Neural crest cell (in vitro differentiated cells): ENCODE measurements around the gene ADCK2. TPM values are rescaled to one million over a fixed set of nuclear protein-coding genes. Genes with fewer than 3 reads are reported as not detected.
"Not testable (repeated sequence)": the region's sequence is repeated elsewhere in the genome, so short reads cannot be mapped to it uniquely, and the experiment has no call there.

Experiments used
- DNase-seq: peaks from one replicate; pipeline ENCODE4 v3.0.0; 2021; ENCODE audit warnings: low read depth, mixed read lengths, low spot score
- H3K27ac Mint-ChIP-seq: one replicate; pipeline ENCODE4 v1.8.0; 2021; ENCODE audit warnings: mild to moderate bottlenecking, mixed read lengths; ENCODE audit not compliant: unreplicated experiment
- H3K27me3 Mint-ChIP-seq: 2 replicates; pipeline ENCODE4 v1.8.0; 2021; ENCODE audit warnings: low read depth, mild to moderate bottlenecking, mixed read lengths
- H3K36me3 Mint-ChIP-seq: 2 replicates; pipeline ENCODE4 v1.8.0; 2021; ENCODE audit warnings: low read depth, mild to moderate bottlenecking, mixed read lengths
- H3K4me1 Mint-ChIP-seq: 2 replicates; pipeline ENCODE4 v1.8.0; 2021; ENCODE audit warnings: mixed read lengths
- H3K4me3 Mint-ChIP-seq: one replicate; pipeline ENCODE4 v1.8.0; 2021; ENCODE audit warnings: mild to moderate bottlenecking, mixed read lengths
- H3K9me3 Mint-ChIP-seq: 2 replicates; pipeline ENCODE4 v1.8.0; 2021; ENCODE audit warnings: mixed read lengths
- long read RNA-seq: library from polyadenylated mRNA; unstranded; transcript quantifications from one replicate; pipeline ENCODE4 v2.0.0, GENCODE V29; 2020
- total RNA-seq: library from RNA; stranded (reverse); gene quantifications from 2 replicates; pipeline ENCODE4 v1.2.1, GENCODE V29; 2021
- TF ChIP-seq, protein P1 (sequence below): fragments of 200-600 bp; sonication (generic); conservative IDR thresholded peaks from 2 replicates; pipeline ENCODE4 v1.5.0; 2021; ENCODE audit warnings: antibody characterized with exemption, mild to moderate bottlenecking

Gene ADCK2, protein sequence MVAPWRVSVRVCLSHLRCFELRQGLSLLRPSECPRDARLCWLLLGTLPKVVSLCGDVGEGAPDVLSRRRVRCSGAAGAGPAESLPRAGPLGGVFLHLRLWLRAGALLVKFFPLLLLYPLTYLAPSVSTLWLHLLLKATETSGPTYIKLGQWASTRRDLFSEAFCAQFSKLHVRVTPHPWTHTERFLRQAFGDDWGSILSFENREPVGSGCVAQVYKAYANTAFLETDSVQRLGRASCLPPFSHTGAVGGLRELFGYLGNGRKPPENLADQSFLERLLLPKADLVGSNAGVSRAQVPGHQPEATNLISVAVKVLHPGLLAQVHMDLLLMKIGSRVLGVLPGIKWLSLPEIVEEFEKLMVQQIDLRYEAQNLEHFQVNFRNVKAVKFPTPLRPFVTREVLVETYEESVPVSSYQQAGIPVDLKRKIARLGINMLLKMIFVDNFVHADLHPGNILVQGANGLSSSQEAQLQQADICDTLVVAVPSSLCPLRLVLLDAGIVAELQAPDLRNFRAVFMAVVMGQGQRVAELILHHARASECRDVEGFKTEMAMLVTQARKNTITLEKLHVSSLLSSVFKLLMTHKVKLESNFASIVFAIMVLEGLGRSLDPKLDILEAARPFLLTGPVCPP
- total RNA-seq, result 14.2 and 14.9 TPM in 2 replicates
- long read RNA-seq, transcript ADCK2-201 (8 exons, 2,377 nt), result major isoform, 5 of 5 reads
- long read RNA-seq, partial matches to known transcripts, result 0 of 5 reads
- long read RNA-seq, other reads (novel, unspliced or antisense), result 0 of 5 reads

DNA sequence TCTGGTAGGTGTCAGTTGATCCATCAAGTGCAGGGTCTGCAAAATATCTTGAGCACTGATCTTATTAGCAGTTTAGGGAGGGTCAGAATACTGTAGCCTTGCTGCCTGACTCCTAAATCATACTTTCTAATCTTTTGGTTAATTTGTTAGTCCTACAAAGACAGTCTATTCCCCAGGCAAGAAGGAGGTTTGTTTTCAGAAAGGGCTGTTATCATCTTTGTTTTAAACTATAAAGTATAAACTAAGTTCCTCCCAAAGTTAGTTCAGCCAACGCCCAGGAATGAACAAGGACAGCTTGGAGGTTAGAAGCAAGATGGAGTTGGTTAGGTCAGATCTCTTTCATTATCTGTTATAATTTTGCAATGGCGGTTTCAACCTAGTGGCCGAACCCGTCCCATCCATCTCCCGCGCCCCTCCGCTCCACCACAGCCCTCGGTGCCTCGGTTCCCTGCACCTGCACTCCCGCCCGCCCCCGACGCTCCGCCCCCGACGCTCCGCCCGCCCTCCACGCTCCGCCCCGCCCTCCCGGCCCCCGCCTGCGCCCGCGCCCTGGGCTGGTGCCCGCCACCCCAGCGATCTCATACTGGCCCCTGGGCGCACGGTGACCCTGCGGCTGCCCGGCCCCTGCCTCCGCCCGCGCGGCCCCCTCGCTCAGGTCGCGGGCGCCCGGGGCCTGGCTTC is at the start of gene ADCK2:
ADCK2 (plus strand) TSS at position 564 of the 681 bp plus-strand sequence. CDS start 386 bp downstream, outside the sequence.
- TF ChIP-seq, protein P1, sequence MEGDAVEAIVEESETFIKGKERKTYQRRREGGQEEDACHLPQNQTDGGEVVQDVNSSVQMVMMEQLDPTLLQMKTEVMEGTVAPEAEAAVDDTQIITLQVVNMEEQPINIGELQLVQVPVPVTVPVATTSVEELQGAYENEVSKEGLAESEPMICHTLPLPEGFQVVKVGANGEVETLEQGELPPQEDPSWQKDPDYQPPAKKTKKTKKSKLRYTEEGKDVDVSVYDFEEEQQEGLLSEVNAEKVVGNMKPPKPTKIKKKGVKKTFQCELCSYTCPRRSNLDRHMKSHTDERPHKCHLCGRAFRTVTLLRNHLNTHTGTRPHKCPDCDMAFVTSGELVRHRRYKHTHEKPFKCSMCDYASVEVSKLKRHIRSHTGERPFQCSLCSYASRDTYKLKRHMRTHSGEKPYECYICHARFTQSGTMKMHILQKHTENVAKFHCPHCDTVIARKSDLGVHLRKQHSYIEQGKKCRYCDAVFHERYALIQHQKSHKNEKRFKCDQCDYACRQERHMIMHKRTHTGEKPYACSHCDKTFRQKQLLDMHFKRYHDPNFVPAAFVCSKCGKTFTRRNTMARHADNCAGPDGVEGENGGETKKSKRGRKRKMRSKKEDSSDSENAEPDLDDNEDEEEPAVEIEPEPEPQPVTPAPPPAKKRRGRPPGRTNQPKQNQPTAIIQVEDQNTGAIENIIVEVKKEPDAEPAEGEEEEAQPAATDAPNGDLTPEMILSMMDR, result no peak
- Mint-ChIP-seq H3K4me3 (peak within 1 kb of the TSS; percentile 84), H3K9me3 (no peaks in the 10 kb centered on the region), H3K27ac (no peak within 1 kb of the TSS), H3K36me3 (no peaks in the 10 kb centered on the region), H3K4me1 (peaks cover 31% of the 10 kb centered on the region), H3K27me3 (peaks cover 3% of the 10 kb centered on the region)
- DNase-seq, result peak; percentile 24

DNA sequence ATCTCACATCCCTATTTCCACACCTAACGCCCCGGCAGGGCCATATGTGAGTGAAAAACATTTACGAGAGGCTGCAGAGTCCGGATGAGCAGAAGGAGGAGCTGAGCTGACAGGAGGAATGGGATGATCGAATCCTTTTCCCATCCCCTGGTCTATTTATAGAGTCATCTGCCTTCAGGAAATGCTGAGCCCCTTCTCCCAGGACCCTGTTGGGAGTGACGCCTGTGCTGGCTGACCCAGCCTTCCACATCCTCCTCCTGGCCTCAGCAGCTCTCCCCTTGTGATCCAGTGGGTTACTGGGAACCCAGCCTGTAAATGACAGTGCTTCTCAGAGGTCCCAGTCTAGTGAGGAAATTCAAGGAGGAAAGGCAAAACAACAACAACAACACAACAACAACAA is 48.8 kb upstream of the ADCK2 start:
- peaks cover 27% of the 10 kb centered on the region for H3K4me1 Mint-ChIP-seq
- peak overlapping the region; percentile 35 for H3K27ac Mint-ChIP-seq
- no peak for DNase-seq
- no peaks in the 10 kb centered on the region for H3K27me3 Mint-ChIP-seq
- TF ChIP-seq, protein P1, result no peak
- H3K9me3 Mint-ChIP-seq, result no peaks in the 10 kb centered on the region
- H3K4me3 Mint-ChIP-seq, result no peak overlapping the region
- H3K36me3 Mint-ChIP-seq, result no peaks in the 10 kb centered on the region

DNA sequence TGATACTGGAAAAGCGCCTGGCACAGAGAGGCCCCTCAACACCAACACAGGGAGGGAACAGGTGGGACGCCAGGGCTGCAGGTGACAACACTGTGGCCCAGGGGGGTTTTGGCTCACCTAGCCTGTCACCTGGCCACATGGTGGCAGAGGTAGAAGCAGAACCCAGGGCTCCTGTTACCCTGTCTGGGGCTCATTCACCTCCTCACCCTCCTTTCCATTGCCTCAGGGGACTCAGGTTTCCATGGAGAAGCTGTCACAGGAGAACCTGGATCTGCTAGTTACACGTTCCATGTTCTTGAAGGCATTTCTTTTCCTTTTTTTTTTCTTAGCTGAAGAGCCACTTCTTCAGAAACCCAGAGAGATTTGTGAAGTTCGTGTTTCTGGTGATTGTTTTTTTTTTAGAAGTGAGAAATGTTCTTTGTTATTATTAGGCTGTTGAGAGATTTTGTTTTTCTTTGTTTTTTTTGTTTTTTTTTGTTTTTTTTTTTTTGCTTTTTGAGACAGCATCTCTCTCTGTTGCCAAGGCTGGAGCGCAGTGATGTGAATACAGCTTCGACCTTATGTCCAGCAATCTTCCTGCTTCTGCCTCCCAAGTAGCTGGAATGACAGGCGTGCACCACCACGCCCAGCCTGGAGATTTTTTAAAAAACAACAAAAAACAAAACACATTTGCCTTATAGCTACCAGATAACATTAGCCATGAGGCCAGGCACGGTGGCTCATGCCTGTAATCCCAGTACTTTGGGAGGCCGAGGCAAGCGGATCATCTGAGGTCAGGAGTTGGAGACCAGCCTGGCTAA is 48.2 kb upstream of the ADCK2 start:
- H3K4me1 Mint-ChIP-seq, result peaks cover 27% of the 10 kb centered on the region
- TF ChIP-seq, protein P1, result no peak
- H3K27me3 Mint-ChIP-seq, result no peaks in the 10 kb centered on the region
- no peak for DNase-seq
- H3K9me3 Mint-ChIP-seq, result no peaks in the 10 kb centered on the region
- no peak overlapping the region for H3K27ac Mint-ChIP-seq
- H3K36me3 Mint-ChIP-seq, result no peaks in the 10 kb centered on the region
- no peak overlapping the region for H3K4me3 Mint-ChIP-seq

DNA sequence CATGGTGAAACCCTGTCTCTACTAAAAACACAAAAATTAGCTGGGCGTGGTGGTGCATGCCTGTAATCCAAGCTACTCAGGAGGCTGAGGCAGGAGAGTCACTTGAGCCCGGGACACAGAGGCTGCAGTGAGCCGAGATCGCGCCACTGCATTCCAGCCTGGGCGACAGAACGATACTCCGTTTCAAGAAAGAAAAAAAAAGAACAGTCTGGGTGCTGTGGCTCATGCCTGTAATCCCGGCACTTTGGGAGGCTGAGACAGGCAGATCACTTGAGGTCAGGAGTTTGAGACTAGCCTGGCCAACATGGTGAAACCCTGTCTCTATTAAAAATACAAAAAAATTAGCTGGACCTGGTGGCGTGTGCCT is 47.6 kb upstream of the ADCK2 start:
- not testable (repeated sequence) for H3K9me3 Mint-ChIP-seq, DNase-seq, H3K27me3 Mint-ChIP-seq, H3K4me3 Mint-ChIP-seq, H3K27ac Mint-ChIP-seq, H3K36me3 Mint-ChIP-seq
- H3K4me1 Mint-ChIP-seq, result peaks cover 27% of the 10 kb centered on the region

DNA sequence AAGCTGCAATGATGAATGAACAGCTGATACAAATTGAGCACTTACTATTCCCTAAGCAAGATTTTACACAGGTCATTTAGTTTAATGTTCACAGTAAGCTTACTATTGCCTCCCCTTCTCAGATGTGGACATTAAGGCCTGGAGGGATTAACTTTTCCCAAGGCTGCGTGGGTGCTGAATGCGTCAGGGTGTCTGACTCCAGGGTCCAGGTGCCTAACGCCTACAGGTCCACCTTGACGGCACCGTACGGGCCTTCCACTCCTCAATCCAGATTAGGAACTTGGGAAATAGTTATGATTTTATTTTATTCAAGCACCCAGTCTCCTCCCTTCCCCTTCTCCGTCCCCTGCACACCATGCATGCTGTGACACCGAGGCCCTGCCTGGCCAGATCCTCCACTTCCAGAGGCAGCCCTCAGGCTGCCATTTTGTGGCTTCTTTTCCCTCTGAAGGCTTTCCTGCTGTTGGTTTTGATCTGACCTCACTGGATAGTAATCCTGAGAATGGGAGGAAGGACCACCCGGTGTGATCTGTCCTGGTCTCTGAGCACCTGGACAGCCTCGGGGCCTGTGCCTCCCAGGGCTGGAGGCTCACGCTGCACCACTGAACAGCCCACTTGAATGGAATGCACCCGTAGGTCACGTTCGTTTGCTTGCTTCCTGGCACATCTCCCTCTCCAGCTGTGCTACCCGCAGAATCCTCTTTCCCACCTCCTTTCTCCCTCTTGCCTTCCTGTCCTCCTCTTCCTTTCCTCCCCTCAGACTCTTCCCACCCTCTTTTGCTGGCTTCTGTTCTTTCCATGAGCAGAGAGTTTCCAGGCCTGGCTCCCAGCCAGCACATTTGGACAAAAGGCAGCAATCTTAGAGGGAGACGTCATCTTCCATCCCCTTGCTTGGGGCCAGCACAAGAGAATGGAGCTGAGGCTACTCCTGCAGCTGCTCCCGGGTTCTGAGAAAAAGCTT is 46.6 kb upstream of the ADCK2 start:
- Mint-ChIP-seq H3K4me3 (no peak overlapping the region), H3K36me3 (no peaks in the 10 kb centered on the region), H3K27ac (peak overlapping the region; percentile 93), H3K9me3 (no peaks in the 10 kb centered on the region), H3K27me3 (no peaks in the 10 kb centered on the region), H3K4me1 (peaks cover 31% of the 10 kb centered on the region)
- TF ChIP-seq, protein P1, result no peak
- no peak for DNase-seq
